K562 (cell line): ENCODE measurements around the gene MYMX. TPM values are rescaled to one million over a fixed set of nuclear protein-coding genes. Genes with fewer than 3 reads are reported as not detected.

Experiments used
- FOSL1 ChIP-seq: fragments of 200-800 bp; sonication (Bioruptor generic); conservative IDR thresholded peaks from 2 replicates; pipeline ENCODE4 v1.6.1; 2016; ENCODE audit warnings: missing genetic modification characterization, missing compliant biosample characterization
- FOXA3 ChIP-seq, 2 experiments: fragments of 450-650 bp in 1 of 2; sonication (generic) in 1 of 2; formaldehyde crosslinking; IDR thresholded peaks in 1 of 2; conservative IDR thresholded peaks in 1 of 2; 2 replicates each; pipeline versions ENCODE4 v1.4.0 to v1.8.0; 2020 to 2022; ENCODE audit warnings: mild to moderate bottlenecking in 2 of 2, missing genetic modification reagents in 1 of 2
- GATAD2A ChIP-seq: fragments of 450-650 bp; IDR thresholded peaks from 2 replicates; pipeline ENCODE4 v1.6.1; 2017
- HDGF ChIP-seq: fragments of 450-650 bp; IDR thresholded peaks from 2 replicates; pipeline ENCODE4 v1.6.1; 2016
- KAT2B ChIP-seq: IDR thresholded peaks from one replicate; pipeline ENCODE4 v1.6.1; 2012; ENCODE audit warnings: low read depth, mild to moderate bottlenecking, control low read depth, inconsistent platforms, low read length, moderate library complexity
- PCBP2 ChIP-seq: fragments of 200-400 bp; formaldehyde crosslinking; IDR thresholded peaks from 2 replicates; pipeline ENCODE4 v1.6.1; 2018; ENCODE audit warnings: low read length, low read depth, mild to moderate bottlenecking, moderate library complexity; ENCODE audit not compliant: poor library complexity, severe bottlenecking
- SMARCA5 ChIP-seq: fragments of 450-650 bp; IDR thresholded peaks from 2 replicates; pipeline ENCODE4 v1.6.1; 2016
- STAG1 ChIP-seq: sonication (generic); formaldehyde crosslinking; IDR thresholded peaks from 2 replicates; pipeline ENCODE4 v1.5.0; 2020; ENCODE audit warnings: missing genetic modification reagents, borderline replicate concordance
- YBX1 ChIP-seq: fragments of 450-650 bp; IDR thresholded peaks from 2 replicates; pipeline ENCODE4 v1.7.1; 2016; ENCODE audit warnings: mild to moderate bottlenecking
- ZNF174 ChIP-seq: fragments of 250-450 bp; sonication (Bioruptor Pico); IDR thresholded peaks from 2 replicates; pipeline ENCODE4 v1.4.0; 2020; ENCODE audit warnings: mild to moderate bottlenecking
- polyA plus RNA-seq, 8 experiments: library from polyadenylated mRNA; depleted of rRNA in 4 of 8; stranded (reverse) in 5 of 8; unstranded in 3 of 8; fragments of >200 nt; fragmentation: Nextera tagmentation in 2 of 8; fragmentation: Illumina TruSeq in 1 of 8; extraction: Ambion mirVana in 2 of 8; extraction: Trizol in 1 of 8; gene quantifications; 2 replicates each; pipeline versions ENCODE4 v1.2.1 to v1.2.3, GENCODE V29; 2011 to 2014; ENCODE audit warnings: inconsistent platforms in 1 of 8, missing spikeins in 1 of 8
- total RNA-seq, 7 experiments: library from RNA; depleted of rRNA in 6 of 7; stranded (reverse); fragments of >200 nt in 6 of 7; fragmentation: Illumina TruSeq in 2 of 7; extraction: Trizol in 2 of 7; gene quantifications; 2 replicates each; pipeline versions ENCODE4 v1.2.1 to v1.2.3, GENCODE V29; 2011 to 2021; ENCODE audit warnings: low replicate concordance in 1 of 7
- TF ChIP-seq, protein P1 (sequence below), 2 experiments: fragments of 450-650 bp; IDR thresholded peaks; 2 replicates each; pipeline ENCODE4 v1.6.1; 2016; ENCODE audit warnings: mild to moderate bottlenecking in 2 of 2, borderline replicate concordance in 1 of 2, low read depth in 1 of 2, moderate library complexity in 1 of 2
- TF ChIP-seq, protein P2 (sequence below): sonication (generic); formaldehyde crosslinking; IDR thresholded peaks from 2 replicates; pipeline ENCODE4 v1.8.0; 2022; ENCODE audit warnings: mild to moderate bottlenecking, missing genetic modification reagents
- TF ChIP-seq, protein P3 (sequence below), 2 experiments: fragments of 200-800 bp in 1 of 2; sonication (Bioruptor generic) in 1 of 2; sonication (generic) in 1 of 2; formaldehyde crosslinking in 1 of 2; IDR thresholded peaks in 1 of 2; conservative IDR thresholded peaks in 1 of 2; 2 replicates each; pipeline versions ENCODE4 v1.5.0 to v1.6.1; 2016 to 2020; ENCODE audit warnings: missing compliant biosample characterization in 1 of 2, missing genetic modification characterization in 1 of 2, missing genetic modification reagents in 1 of 2
- TF ChIP-seq, protein P4 (sequence below): sonication (generic); formaldehyde crosslinking; IDR thresholded peaks from 2 replicates; pipeline ENCODE4 v1.8.1; 2023; ENCODE audit warnings: mild to moderate bottlenecking, missing genetic modification reagents

Gene MYMX
- total and polyA plus RNA-seq, 9 of the 15 experiments (the other 6 are each of a cell fraction or from before 2014, with no cell fraction given), result 0.12 TPM; not detected in 8

DNA sequence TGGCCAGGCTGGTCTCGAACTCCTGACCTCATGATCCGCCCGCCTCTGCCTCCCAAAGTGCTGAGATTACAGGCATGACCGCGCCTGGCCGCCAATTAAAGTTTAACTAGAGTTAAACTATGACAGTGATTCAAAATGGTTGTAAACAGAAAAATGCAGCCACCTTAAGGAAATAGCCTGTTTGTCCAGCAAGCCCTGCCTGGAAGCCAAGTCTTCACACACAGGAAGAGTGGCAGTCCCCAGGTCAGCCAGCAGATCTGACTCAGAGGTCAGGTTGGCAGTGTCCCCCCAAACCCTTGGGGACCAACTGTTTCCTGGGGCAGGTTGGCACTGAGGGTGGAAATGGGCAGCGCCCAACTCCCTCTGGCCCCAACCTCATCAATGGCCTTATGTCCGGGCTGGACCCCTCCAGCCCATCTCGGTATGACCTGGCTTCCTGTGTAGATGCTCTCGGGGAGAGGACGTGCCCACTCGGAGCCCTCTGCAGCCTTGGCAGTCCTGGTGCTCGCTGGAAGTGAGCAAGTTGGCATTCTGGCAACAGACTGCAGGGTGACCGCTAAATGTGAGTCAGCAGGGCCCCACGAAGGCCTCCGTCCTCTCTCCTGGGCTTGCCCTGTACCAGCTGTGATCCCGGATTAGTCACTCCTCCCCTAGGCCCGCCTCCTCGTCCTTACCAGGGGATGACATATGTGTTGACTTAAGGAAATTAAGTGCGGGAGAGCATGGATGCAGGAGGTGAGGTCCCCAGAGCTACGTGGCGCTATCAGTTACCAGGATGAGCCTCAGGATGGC is 20.5 kb downstream of the MYMX start (continued):
- TF ChIP-seq, protein P1, sequence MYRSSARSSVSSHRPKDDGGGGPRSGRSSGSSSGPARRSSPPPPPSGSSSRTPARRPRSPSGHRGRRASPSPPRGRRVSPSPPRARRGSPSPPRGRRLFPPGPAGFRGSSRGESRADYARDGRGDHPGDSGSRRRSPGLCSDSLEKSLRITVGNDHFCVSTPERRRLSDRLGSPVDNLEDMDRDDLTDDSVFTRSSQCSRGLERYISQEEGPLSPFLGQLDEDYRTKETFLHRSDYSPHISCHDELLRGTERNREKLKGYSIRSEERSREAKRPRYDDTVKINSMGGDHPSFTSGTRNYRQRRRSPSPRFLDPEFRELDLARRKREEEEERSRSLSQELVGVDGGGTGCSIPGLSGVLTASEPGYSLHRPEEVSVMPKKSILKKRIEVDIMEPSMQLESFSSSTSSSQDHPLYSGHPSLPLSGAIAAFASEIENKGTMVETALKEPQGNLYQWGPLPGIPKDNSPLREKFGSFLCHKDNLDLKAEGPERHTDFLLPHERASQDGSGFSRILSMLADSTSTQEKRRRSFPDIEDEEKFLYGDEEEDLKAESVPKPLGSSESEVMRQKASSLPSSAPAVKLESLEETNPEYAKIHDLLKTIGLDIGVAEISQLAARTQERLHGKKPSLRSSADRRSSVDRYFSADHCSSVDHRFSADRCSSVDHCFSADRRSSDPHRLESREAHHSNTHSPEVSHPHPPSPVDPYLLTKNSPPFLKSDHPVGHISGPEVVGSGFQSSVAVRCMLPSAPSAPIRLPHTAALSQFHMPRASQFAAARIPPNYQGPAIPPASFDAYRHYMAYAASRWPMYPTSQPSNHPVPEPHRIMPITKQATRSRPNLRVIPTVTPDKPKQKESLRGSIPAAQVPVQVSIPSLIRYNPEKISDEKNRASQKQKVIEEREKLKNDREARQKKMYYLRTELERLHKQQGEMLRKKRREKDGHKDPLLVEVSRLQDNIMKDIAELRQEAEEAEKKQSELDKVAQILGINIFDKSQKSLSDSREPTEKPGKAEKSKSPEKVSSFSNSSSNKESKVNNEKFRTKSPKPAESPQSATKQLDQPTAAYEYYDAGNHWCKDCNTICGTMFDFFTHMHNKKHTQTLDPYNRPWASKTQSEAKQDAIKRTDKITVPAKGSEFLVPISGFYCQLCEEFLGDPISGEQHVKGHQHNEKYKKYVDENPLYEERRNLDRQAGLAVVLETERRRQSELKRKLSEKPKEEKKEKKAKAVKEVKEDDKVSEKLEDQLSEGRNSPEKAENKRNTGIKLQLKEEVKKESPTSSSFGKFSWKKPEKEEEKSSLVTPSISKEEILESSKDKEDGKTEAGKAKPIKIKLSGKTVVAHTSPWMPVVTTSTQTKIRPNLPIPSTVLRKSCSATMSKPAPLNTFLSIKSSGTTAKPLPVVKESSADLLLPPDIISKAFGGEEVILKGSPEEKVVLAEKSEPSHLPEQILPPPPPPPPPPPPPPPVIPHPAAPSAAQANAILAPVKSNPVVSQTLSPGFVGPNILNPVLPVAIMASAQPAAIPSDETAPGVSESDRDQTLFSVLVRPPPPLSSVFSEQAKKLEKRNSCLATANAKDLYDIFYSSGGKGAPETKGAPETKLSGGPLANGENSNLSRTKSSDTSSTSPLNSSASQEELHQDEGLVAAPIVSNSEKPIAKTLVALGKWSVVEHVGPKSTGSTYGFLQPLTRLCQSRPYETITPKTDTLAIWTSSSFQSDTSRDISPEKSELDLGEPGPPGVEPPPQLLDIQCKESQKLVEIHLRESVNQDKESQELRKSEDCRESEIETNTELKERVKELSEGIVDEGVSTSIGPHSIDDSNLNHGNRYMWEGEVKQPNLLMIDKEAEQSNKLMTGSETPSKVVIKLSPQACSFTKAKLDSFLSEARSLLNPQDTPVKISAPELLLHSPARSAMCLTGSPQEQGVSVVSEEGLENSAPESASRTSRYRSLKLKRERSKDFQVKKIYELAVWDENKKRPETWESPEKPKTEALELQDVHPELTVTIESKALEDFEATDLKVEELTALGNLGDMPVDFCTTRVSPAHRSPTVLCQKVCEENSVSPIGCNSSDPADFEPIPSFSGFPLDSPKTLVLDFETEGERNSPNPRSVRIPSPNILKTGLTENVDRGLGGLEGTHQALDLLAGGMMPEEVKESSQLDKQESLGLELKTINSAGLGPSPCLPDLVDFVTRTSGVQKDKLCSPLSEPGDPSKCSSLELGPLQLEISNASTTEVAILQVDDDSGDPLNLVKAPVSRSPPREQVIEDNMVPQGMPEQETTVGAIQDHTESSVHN (IDR thresholded peaks at IDR 0.05; ENCODE audit: borderline replicate concordance in 1 of 2, low read depth in 1 of 2), result peak in 1 of 2 experiments; percentile 48; a peak in 1 of 4 replicates
- TF ChIP-seq SMARCA5, result 0 out of 2 replicates have a peak, but pooled peaks have one; percentile 12
- TF ChIP-seq, protein P2, sequence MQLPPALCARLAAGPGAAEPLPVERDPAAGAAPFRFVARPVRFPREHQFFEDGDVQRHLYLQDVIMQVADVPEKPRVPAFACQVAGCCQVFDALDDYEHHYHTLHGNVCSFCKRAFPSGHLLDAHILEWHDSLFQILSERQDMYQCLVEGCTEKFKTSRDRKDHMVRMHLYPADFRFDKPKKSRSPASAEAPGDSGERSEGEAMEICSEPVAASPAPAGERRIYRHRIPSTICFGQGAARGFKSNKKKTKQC, result no peak
- TF ChIP-seq HDGF, result 0 out of 2 replicates have a peak, but pooled peaks have one; percentile 19
- TF ChIP-seq ZNF174, result no peak
- TF ChIP-seq YBX1, result no peak
- TF ChIP-seq, protein P3, sequence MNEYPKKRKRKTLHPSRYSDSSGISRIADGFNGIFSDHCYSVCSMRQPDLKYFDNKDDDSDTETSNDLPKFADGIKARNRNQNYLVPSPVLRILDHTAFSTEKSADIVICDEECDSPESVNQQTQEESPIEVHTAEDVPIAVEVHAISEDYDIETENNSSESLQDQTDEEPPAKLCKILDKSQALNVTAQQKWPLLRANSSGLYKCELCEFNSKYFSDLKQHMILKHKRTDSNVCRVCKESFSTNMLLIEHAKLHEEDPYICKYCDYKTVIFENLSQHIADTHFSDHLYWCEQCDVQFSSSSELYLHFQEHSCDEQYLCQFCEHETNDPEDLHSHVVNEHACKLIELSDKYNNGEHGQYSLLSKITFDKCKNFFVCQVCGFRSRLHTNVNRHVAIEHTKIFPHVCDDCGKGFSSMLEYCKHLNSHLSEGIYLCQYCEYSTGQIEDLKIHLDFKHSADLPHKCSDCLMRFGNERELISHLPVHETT (CRISPR knock-in tag; conservative IDR thresholded peaks at IDR 0.05 in 1 of 2, IDR thresholded peaks at IDR 0.05 in 1 of 2), result no peak
- TF ChIP-seq, protein P4, sequence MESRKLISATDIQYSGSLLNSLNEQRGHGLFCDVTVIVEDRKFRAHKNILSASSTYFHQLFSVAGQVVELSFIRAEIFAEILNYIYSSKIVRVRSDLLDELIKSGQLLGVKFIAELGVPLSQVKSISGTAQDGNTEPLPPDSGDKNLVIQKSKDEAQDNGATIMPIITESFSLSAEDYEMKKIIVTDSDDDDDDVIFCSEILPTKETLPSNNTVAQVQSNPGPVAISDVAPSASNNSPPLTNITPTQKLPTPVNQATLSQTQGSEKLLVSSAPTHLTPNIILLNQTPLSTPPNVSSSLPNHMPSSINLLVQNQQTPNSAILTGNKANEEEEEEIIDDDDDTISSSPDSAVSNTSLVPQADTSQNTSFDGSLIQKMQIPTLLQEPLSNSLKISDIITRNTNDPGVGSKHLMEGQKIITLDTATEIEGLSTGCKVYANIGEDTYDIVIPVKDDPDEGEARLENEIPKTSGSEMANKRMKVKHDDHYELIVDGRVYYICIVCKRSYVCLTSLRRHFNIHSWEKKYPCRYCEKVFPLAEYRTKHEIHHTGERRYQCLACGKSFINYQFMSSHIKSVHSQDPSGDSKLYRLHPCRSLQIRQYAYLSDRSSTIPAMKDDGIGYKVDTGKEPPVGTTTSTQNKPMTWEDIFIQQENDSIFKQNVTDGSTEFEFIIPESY, result peak; percentile 69; the same call in 1 of the 2 replicates
- TF ChIP-seq PCBP2, result no peak
- peak; percentile 20; the same call in 1 of the 2 replicates for TF ChIP-seq STAG1 (CRISPR knock-in tag)
- peak; percentile 91 to 98 for TF ChIP-seq FOXA3 (CRISPR knock-in tag; conservative IDR thresholded peaks at IDR 0.05 in 1 of 2, IDR thresholded peaks at IDR 0.05 in 1 of 2)
- peak; percentile 83 for TF ChIP-seq FOSL1 (tag)
- peak; percentile 49; the same call in 1 of the 2 replicates for TF ChIP-seq GATAD2A
- TF ChIP-seq KAT2B, result no peak
